HCEC 1CT (cell line): ENCODE data around the gene MXRA7.
"Not testable (repeated sequence)": the region's sequence is repeated elsewhere in the genome, so short reads cannot be mapped to it uniquely, and the experiment has no call there.

Experiments used
- DNase-seq: peaks from one replicate; pipeline ENCODE4 v3.0.0-alpha.2; 2017

MXRA7 gene, protein sequence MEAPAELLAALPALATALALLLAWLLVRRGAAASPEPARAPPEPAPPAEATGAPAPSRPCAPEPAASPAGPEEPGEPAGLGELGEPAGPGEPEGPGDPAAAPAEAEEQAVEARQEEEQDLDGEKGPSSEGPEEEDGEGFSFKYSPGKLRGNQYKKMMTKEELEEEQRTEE

DNA sequence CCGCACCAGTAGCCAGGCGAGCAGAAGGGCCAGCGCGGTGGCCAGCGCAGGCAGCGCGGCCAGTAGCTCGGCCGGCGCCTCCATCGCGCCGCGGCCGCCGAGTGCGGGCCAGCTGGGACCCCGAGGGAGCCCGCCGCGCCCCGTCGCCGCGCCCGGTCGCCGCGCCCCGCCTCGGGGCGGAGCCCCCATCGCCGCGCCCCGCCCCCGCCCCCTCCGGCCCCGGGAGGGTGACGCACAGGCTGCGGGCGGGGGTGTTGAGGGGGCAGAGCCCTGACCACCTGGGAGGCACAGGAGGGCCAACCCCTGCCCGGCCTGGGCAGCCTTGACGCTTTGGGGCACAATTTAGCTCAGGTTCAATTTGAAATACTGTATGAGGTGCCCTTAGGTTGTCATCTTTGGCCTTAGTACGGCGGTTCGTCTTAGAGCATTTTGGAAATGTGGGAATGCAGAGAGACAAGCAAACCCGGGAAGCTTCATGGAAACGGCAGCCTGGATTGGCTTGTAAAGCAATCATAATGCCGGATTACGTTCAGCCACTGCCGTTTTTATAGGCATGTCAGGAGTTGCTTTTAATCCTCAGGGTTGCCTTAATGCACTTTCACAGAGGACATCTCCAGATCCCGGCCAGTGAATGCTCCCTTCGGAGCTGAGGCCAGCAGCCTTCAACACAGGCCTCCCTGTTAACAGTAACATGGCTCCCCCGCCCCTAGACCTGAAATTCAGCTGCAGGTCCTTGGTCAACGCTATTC lies at the start of gene MXRA7:
Gene MXRA7 (minus strand): TSS at position 103 of the 749 bp plus-strand sequence. CDS start 19 bp downstream, at position 84.
- peak; percentile 62 for DNase-seq

DNA sequence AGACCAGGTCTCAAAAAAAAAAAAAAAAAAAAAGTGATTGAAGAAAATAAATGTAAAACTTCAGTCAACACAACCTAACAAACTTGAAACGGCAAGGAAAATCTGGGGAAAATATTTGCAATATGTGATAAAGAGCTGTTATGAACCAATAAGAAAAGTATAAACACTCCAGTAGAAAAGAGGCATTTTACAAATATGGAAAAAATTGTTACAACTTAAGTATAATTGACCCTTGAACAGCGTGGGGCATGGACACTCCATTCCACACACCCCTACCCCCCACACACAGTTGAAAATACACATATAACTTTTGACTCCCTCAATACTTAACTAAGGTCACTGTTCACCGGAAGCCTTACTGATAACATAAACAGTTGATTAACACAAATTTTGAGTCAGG lies 47.8 kb upstream of the MXRA7 start:
- no peak for DNase-seq

DNA sequence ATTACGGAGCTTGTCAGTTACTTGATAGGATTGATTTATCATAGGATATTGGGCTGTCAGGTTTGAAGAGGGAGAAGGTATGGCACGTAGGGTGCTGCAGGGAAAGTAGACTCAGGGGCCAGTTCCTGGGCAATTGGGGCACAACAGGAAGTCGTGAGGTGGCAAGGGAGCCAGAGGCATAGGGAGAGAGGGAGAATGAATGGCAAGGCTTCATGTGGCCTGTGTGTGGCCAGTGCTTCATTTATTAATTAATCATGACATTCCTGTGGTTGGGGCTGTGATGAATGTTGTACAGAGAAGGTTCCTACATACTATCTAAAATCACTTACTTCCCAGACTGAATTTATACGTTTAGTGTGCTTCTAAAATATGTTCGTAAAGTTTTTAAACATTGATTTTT lies 46.5 kb upstream of the MXRA7 start:
- DNase-seq, result no peak

- no peak for DNase-seq
Observed at GRCh38 chr17:76755285-76755684, 44.5 kb upstream of the MXRA7 start.

- DNase-seq, result no peak
Observed at GRCh38 chr17:76753061-76753961, 42.5 kb upstream of the MXRA7 start.

DNA sequence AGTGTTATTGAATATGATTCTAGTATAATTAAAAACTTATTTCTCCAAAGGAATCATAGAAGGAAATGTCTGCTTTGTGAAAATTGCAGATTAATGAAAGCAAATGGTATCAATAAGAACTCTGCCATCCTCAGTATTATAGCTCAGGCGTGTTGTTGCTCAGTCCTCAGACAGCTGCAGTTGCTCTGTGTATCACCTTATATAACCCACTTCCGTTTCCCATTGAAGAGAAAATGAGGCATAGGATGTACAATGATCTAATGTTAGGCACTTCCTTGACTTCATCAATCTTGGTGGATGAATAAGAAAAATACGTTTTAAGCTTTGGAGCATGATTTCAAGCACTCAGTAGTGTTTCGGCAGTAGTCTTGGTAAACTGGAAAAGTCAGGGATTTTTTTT lies 41.2 kb upstream of the MXRA7 start:
- no peak for DNase-seq

DNA sequence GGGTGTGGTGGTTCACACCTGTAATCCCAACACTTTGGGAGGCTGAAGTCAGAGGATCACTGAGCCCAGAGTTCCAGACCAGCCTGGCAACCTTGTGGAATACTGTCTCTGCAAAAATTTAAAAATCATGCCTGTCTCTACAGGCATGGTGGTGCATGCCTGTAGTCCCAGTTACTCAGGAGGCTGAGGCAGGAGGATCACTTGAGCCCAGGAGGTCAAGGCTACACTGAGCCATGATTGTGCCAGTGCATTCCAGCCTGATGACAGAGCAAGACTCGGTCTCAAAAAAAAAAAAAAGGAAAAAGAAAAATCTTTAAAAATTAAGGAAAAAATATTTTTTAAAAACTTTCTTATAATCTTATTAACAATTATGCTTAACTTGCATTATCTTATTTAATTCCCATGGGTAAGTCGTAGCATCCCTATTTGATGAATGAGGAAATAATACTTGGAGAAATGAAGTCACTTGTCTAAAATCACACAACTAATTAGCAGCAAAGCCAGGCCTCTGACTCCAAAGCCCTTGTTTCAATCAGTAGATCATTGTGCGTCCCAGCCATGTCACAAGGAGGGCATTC lies 40.7 kb upstream of the MXRA7 start:
- no peak for DNase-seq

- DNase-seq, result no peak
Observed at GRCh38 chr17:76748657-76749056, 37.9 kb upstream of the MXRA7 start.

GRCh38 chr17:76747716-76748363 lies 37.1 kb upstream of the MXRA7 start:
- DNase-seq, result no peak

DNA sequence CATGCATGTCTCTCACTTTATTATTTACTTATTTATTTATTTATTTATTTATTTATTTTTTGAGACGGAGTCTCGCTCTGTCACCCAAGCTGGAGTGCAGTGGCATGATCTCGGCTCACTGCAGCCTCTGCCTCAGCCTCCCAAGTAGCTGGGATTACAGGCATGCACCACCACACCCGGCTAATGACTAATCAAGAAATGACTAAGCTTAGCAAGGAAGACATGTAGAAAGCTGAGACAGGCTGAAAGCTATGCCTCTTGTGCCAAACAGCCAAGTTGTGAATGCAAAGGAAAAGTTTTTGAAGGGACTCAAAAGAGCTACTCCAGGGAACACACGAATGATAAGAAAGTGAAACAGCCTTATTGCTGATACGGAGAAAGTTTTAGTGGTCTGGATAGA lies 35.0 kb upstream of the MXRA7 start:
- DNase-seq, result peak; percentile 70

DNA sequence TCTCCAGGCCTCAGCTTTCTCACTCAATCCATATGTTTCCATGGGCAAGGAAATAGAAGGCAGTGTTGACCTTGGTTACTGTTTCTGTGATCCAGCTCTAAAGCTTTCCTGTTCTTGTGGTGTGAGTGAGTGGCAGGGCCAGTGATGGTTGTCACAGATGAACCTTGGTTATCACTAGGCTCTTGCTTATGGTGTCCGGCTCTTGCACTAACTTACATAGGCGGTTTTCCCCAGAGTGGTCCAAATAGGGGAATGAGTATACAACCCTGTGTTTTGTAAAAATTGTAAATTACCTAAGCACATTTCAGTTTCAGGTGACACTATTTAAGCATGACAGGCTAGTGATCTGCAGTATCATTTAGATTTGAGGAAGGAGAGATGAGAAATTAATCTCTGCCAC lies 34.0 kb upstream of the MXRA7 start:
- DNase-seq, result no peak

- DNase-seq, result peak; percentile 44
Observed at GRCh38 chr17:76742958-76743357, 32.2 kb upstream of the MXRA7 start.

- no peak for DNase-seq
Observed at GRCh38 chr17:76740329-76741118, 29.8 kb upstream of the MXRA7 start.

DNA sequence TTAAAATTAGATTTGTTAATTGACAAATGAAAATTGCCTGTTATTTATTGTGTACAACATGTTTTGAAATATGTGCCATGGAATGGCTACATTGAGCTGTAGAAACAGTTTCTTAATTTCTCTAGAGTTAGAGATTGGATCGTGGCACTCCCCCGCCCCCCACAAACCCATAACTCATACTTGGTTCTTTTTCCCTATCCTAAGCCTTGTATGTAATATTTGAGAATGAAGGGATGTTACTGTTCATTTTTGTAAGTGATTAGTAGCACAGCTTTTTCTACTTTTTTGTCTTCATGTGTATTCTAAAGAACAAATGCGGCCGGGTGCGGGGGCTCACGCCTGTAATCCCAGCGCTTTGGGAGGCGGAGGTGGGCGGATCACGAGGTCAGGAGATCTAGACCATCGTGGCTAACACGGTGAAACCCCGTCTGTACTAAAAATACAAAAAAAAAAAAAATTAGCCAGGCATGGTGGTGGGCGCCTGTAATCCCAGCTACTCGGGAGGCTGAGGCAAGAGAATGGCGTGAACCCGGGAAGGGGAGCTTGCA lies 28.9 kb upstream of the MXRA7 start:
- not testable (repeated sequence) for DNase-seq

GRCh38 chr17:76738468-76738850 lies 27.7 kb upstream of the MXRA7 start:
- DNase-seq, result no peak

- DNase-seq, result peak; percentile 93
Observed at GRCh38 chr17:76737676-76738467, 27.1 kb upstream of the MXRA7 start, which contains the start of gene MFSD11. MFSD11 (plus strand) TSS chr17:76738119; CDS start chr17:76738353, 234 bp downstream.

- DNase-seq, result peak; percentile 98
Observed at GRCh38 chr17:76737082-76737675, 26.4 kb upstream of the MXRA7 start, which contains the start of gene SRSF2. SRSF2 (minus strand) TSS chr17:76737331; CDS start chr17:76737160, 171 bp downstream.

GRCh38 chr17:76736349-76737081 lies 25.8 kb upstream of the MXRA7 start:
- DNase-seq, result peak; percentile 61
